HEK293 (cell line): Measurements from ENCODE around the gene POLDIP2.
A peak's percentile ranks its signal among the peaks of the same experiment; 100 is the strongest.

Source experiments
- CTCF ChIA-PET: fragments of 350-600 bp; formaldehyde crosslinking; extraction: SDS; loops from one replicate; lab custom pipeline; 2021; ENCODE audit warnings: antibody characterized with exemption; lab: Yijun Ruan, JAX
- POLR2A ChIA-PET: fragments of 300-600 bp; formaldehyde crosslinking; extraction: SDS; loops from one replicate; lab custom pipeline; 2020; ENCODE audit warnings: antibody characterized with exemption, inconsistent platforms; lab: Yijun Ruan, JAX
- H3K27ac ChIP-seq: fragments of 200-500 bp; sonication (Bioruptor generic); 2 replicates; pipeline ENCODE4 v1.5.1; 2014; ENCODE audit warnings: low read depth, low read length, control low read depth, inconsistent platforms; ENCODE audit errors: extremely low read depth
- H3K36me3 ChIP-seq, 2 experiments: fragments of 200-500 bp in 1 of 2; sonication (Bioruptor generic) in 1 of 2; 1 replicate in 1 of 2; 2 replicates in 1 of 2; pipeline ENCODE4 v1.5.1; 2014 to 2017; ENCODE audit warnings: inconsistent platforms in 2 of 2, low read length in 2 of 2; ENCODE audit not compliant: control insufficient read depth in 2 of 2, insufficient read depth in 1 of 2
- H3K4me1 ChIP-seq: fragments of 200-500 bp; sonication (Bioruptor generic); 2 replicates; pipeline ENCODE4 v1.5.1; 2014; ENCODE audit warnings: mild to moderate bottlenecking, low read length, inconsistent platforms; ENCODE audit not compliant: control insufficient read depth, insufficient read depth
- H3K4me3 ChIP-seq: 2 replicates; pipeline ENCODE4 v1.5.1; 2011; ENCODE audit warnings: low read depth, mild to moderate bottlenecking, control low read depth, low read length, moderate library complexity
- H3K9me3 ChIP-seq: fragments of 200-500 bp; sonication (Bioruptor generic); 2 replicates; pipeline ENCODE4 v1.5.1; 2014; ENCODE audit warnings: low read depth, low read length, inconsistent platforms; ENCODE audit not compliant: control insufficient read depth, insufficient read depth
- GFI1B ChIP-seq: fragments of 450-650 bp; formaldehyde crosslinking; IDR thresholded peaks from 2 replicates; pipeline ENCODE4 v1.5.1; 2016; ENCODE audit warnings: missing biosample characterization, missing genetic modification characterization
- GLIS2 ChIP-seq: fragments of 450-650 bp; formaldehyde crosslinking; IDR thresholded peaks from 2 replicates; pipeline ENCODE4 v1.5.1; 2016; ENCODE audit warnings: missing biosample characterization, missing genetic modification characterization
- PBX3 ChIP-seq: sonication (generic); formaldehyde crosslinking; IDR thresholded peaks from 2 replicates; pipeline ENCODE4 v1.8.1; 2022; ENCODE audit warnings: mild to moderate bottlenecking, moderate library complexity, missing genetic modification reagents
- REST ChIP-seq: fragments of 450-650 bp; formaldehyde crosslinking; IDR thresholded peaks from 2 replicates; pipeline ENCODE4 v1.5.1; 2016; ENCODE audit warnings: missing biosample characterization, missing genetic modification characterization
- SALL2 ChIP-seq: fragments of 450-650 bp; formaldehyde crosslinking; IDR thresholded peaks from 2 replicates; pipeline ENCODE4 v1.5.0; 2017; ENCODE audit warnings: missing biosample characterization, mild to moderate bottlenecking, missing genetic modification characterization, borderline replicate concordance
- SP2 ChIP-seq: fragments of 450-650 bp; formaldehyde crosslinking; IDR thresholded peaks from 2 replicates; pipeline ENCODE4 v1.5.1; 2016; ENCODE audit warnings: missing biosample characterization, missing genetic modification characterization
- SP7 ChIP-seq: fragments of 450-650 bp; formaldehyde crosslinking; IDR thresholded peaks from 2 replicates; pipeline ENCODE4 v1.5.1; 2016; ENCODE audit warnings: missing biosample characterization, missing genetic modification characterization
- WT1 ChIP-seq: fragments of 450-650 bp; formaldehyde crosslinking; IDR thresholded peaks from 2 replicates; pipeline ENCODE4 v1.5.1; 2016; ENCODE audit warnings: missing biosample characterization, missing genetic modification characterization
- ZBTB26 ChIP-seq: fragments of 450-650 bp; formaldehyde crosslinking; optimal IDR thresholded peaks from 2 replicates; pipeline ENCODE3; 2016; ENCODE audit warnings: missing biosample characterization, mild to moderate bottlenecking, missing genetic modification characterization
- ZFHX2 ChIP-seq: fragments of 450-650 bp; formaldehyde crosslinking; conservative IDR thresholded peaks from 2 replicates; pipeline ENCODE4 v1.5.1; 2016; ENCODE audit warnings: missing biosample characterization, missing genetic modification characterization
- ZNF350 ChIP-seq: fragments of 450-650 bp; formaldehyde crosslinking; IDR thresholded peaks from 2 replicates; pipeline ENCODE4 v1.5.0; 2017; ENCODE audit warnings: missing biosample characterization, mild to moderate bottlenecking, missing genetic modification characterization
- ZNF394 ChIP-seq: fragments of 450-650 bp; formaldehyde crosslinking; IDR thresholded peaks from 2 replicates; pipeline ENCODE4 v1.5.1; 2016; ENCODE audit warnings: missing biosample characterization, missing genetic modification characterization, mild to moderate bottlenecking, moderate library complexity, borderline replicate concordance
- ZNF488 ChIP-seq: fragments of 450-650 bp; formaldehyde crosslinking; IDR thresholded peaks from 2 replicates; pipeline ENCODE4 v1.5.1; 2016; ENCODE audit warnings: missing biosample characterization, missing genetic modification characterization
- ZNF548 ChIP-seq: fragments of 450-650 bp; formaldehyde crosslinking; IDR thresholded peaks from 2 replicates; pipeline ENCODE4 v1.5.1; 2016; ENCODE audit warnings: missing biosample characterization, missing genetic modification characterization
- ZNF596 ChIP-seq: fragments of 450-650 bp; IDR thresholded peaks from 2 replicates; pipeline ENCODE4 v1.5.0; 2018; ENCODE audit warnings: missing biosample characterization, mild to moderate bottlenecking, missing genetic modification characterization, moderate library complexity
- ZNF610 ChIP-seq: fragments of 450-650 bp; formaldehyde crosslinking; IDR thresholded peaks from 2 replicates; pipeline ENCODE4 v1.5.1; 2016; ENCODE audit warnings: missing biosample characterization, missing genetic modification characterization, borderline replicate concordance
- ZNF639 ChIP-seq: fragments of 450-650 bp; formaldehyde crosslinking; IDR thresholded peaks from 2 replicates; pipeline ENCODE4 v1.5.1; 2016; ENCODE audit warnings: missing biosample characterization, missing genetic modification characterization
- ZNF660 ChIP-seq: fragments of 450-650 bp; IDR thresholded peaks from 2 replicates; pipeline ENCODE4 v1.5.1; 2018; ENCODE audit warnings: missing biosample characterization, mild to moderate bottlenecking, missing genetic modification characterization
- ZNF692 ChIP-seq: fragments of 450-650 bp; formaldehyde crosslinking; IDR thresholded peaks from 2 replicates; pipeline ENCODE4 v1.5.1; 2016; ENCODE audit warnings: missing biosample characterization, missing genetic modification characterization
- ZNF776 ChIP-seq: fragments of 450-650 bp; formaldehyde crosslinking; IDR thresholded peaks from 2 replicates; pipeline ENCODE4 v1.5.0; 2017; ENCODE audit warnings: missing biosample characterization, missing genetic modification characterization, borderline replicate concordance
- ZSCAN18 ChIP-seq: fragments of 450-650 bp; formaldehyde crosslinking; IDR thresholded peaks from 2 replicates; pipeline ENCODE4 v1.5.1; 2016; ENCODE audit warnings: missing biosample characterization, missing genetic modification characterization

The POLDIP2 gene

GRCh38 chr17:28319598-28319935, 37.8 kb downstream of the POLDIP2 start (continued):
- TF ChIP-seq ZNF488 (tag by site-specific recombination) (no peak), ZNF350 (tag by site-specific recombination) (no peak)

- peaks cover 3 to 12% of the 10 kb centered on the region in 2 experiments; a peak in 2 of 3 replicates for H3K36me3 ChIP-seq
- H3K4me3 ChIP-seq = peak within 1 kb of the TSS; percentile 69
- ChIA-PET POLR2A (interaction anchor here (0.5 to 6.2 kb wide), 6 partner anchors 10 to 278 kb away, joined by 3 to 40 read pairs (median 3); partner anchors contain the start of genes IFT20 and TNFAIP1), CTCF (interaction anchor here (0.7 to 1.8 kb wide), 3 partner anchors 55 to 289 kb away, joined by 3 to 9 read pairs (median 3); no protein-coding TSS in a partner anchor)
- peaks cover 10% of the 10 kb centered on the region for H3K4me1 ChIP-seq
- H3K9me3 ChIP-seq = no peaks in the 10 kb centered on the region
- H3K27ac ChIP-seq = peak within 1 kb of the TSS; percentile 88
- peak; percentile 89 for TF ChIP-seq ZFHX2 (tag by site-specific recombination)
- peak; percentile 83 for TF ChIP-seq SP7 (tag by site-specific recombination)
- peak; percentile 38; the same call in 1 of the 2 replicates for TF ChIP-seq WT1 (tag by site-specific recombination)
- peak; percentile 78 for TF ChIP-seq ZNF692 (tag by site-specific recombination)
- TF ChIP-seq GLIS2 (tag by site-specific recombination) = peak; percentile 97
- TF ChIP-seq PBX3 = no peak
- no peak for TF ChIP-seq ZNF548 (tag by site-specific recombination)
- peak; percentile 21; the same call in 1 of the 2 replicates for TF ChIP-seq ZNF660
- TF ChIP-seq ZNF394 (tag by site-specific recombination) = peak; percentile 38; the same call in 1 of the 2 replicates
- peak; percentile 29; the same call in 1 of the 2 replicates for TF ChIP-seq GFI1B (tag by site-specific recombination)
- 0 out of 2 replicates have a peak, but pooled peaks have one; percentile 66 for TF ChIP-seq ZNF610 (tag by site-specific recombination)
- TF ChIP-seq REST (tag by site-specific recombination) = peak; percentile 51
- peak; percentile 50; the same call in 1 of the 2 replicates for TF ChIP-seq ZNF639
- TF ChIP-seq SP2 (tag by site-specific recombination) = peak; percentile 100
- TF ChIP-seq ZNF776 (tag by site-specific recombination) = no peak
- TF ChIP-seq ZSCAN18 (tag by site-specific recombination) = no peak
- TF ChIP-seq ZNF596 = no peak
- no peak for TF ChIP-seq SALL2 (tag by site-specific recombination)
- TF ChIP-seq ZBTB26 (tag by site-specific recombination) = peak; percentile 99
Observed at GRCh38 chr17:28318759-28319597, 38.3 kb downstream of the POLDIP2 start, which contains the start of gene TMEM97. TSS of gene TMEM97 (plus strand) at chr17:28319200. CDS start at chr17:28319240, 40 bp downstream.
